Measurements from ENCODE around the gene OSCP1. TPM values are rescaled to one million over a fixed set of nuclear protein-coding genes. Genes with fewer than 3 reads are reported as not detected.

OSCP1 gene
- total RNA-seq, 1 donor from 2014 or later, result 6.2 TPM

DNA sequence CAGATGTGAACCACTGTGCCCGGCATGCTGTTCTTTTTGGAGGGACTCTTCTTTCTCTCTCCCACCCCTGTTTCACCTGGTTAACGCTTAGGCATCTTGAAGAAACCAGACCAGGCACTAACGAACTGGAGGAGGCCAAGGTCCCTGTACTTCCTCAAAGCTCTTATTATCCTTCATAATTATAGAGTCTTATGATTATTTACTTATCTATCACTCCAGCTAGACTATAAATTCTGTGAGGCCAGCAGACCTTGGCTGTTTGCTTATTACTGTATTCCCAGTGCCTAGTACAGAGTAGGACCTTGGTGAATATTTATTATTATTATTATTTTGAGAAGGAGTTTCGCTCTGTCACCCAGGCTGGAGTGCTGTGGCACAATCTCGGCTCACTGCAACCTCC is 26.7 kb upstream of the OSCP1 start:
- no peaks in the 10 kb centered on the region for H3K36me3 Mint-ChIP-seq (ENCODE audit: low read depth)
- TF ChIP-seq, protein P1, sequence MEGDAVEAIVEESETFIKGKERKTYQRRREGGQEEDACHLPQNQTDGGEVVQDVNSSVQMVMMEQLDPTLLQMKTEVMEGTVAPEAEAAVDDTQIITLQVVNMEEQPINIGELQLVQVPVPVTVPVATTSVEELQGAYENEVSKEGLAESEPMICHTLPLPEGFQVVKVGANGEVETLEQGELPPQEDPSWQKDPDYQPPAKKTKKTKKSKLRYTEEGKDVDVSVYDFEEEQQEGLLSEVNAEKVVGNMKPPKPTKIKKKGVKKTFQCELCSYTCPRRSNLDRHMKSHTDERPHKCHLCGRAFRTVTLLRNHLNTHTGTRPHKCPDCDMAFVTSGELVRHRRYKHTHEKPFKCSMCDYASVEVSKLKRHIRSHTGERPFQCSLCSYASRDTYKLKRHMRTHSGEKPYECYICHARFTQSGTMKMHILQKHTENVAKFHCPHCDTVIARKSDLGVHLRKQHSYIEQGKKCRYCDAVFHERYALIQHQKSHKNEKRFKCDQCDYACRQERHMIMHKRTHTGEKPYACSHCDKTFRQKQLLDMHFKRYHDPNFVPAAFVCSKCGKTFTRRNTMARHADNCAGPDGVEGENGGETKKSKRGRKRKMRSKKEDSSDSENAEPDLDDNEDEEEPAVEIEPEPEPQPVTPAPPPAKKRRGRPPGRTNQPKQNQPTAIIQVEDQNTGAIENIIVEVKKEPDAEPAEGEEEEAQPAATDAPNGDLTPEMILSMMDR (IDR thresholded peaks at IDR 0.05), result no peak
- H3K4me1 Mint-ChIP-seq (ENCODE audit: low read depth), result no peaks in the 10 kb centered on the region
- H3K4me3 Mint-ChIP-seq (ENCODE audit: unreplicated experiment), result no peak overlapping the region
- no peaks in the 10 kb centered on the region for H3K9me3 Mint-ChIP-seq (ENCODE audit: low read depth)
- H3K27ac Mint-ChIP-seq (ENCODE audit: unreplicated experiment), result no peak overlapping the region
- peaks cover 17% of the 10 kb centered on the region for H3K27me3 Mint-ChIP-seq (ENCODE audit: low read depth)
- DNase-seq (ENCODE audit: low spot score), result no peak

DNA sequence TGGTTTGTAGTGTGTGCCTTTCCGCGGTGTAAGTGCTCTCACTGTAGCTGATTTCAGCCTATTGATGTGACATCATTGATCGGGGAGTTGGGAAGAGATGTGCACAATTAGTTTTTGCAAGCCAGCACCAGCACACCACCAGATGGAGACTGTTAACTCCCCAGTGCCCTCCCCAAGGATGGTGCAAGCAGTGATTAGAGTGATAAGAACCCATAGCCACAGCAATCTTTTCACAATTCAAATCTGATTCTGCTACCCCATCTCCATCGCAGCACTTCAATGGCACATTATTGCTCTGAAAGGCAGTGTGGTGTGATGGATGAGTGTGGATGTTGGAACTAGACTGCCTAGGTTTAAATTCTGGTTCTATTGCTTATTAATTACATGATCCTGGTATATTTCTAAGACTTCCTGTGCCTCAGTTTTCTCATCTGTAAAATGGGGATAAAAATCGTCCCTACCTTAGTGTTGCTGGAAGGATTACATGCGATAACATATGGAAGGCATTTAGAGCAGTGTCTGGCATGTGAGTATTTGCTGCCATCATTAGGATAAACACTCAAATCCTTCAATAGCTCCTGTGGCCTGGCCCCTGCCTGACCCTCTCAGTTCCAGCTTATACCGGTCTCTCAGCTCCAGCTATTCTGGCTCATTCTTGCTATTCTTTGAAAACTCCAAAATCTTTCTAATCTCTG is 25.8 kb upstream of the OSCP1 start:
- H3K27me3 Mint-ChIP-seq (ENCODE audit: low read depth), result peaks cover 11% of the 10 kb centered on the region
- H3K27ac Mint-ChIP-seq (ENCODE audit: unreplicated experiment), result no peak overlapping the region
- H3K4me3 Mint-ChIP-seq (ENCODE audit: unreplicated experiment), result no peak overlapping the region
- TF ChIP-seq, protein P1 (IDR thresholded peaks at IDR 0.05), result peak; percentile 6
- no peaks in the 10 kb centered on the region for H3K36me3 Mint-ChIP-seq (ENCODE audit: low read depth)
- no peaks in the 10 kb centered on the region for H3K4me1 Mint-ChIP-seq (ENCODE audit: low read depth)
- H3K9me3 Mint-ChIP-seq (ENCODE audit: low read depth), result no peaks in the 10 kb centered on the region
- no peak for DNase-seq (ENCODE audit: low spot score)

DNA sequence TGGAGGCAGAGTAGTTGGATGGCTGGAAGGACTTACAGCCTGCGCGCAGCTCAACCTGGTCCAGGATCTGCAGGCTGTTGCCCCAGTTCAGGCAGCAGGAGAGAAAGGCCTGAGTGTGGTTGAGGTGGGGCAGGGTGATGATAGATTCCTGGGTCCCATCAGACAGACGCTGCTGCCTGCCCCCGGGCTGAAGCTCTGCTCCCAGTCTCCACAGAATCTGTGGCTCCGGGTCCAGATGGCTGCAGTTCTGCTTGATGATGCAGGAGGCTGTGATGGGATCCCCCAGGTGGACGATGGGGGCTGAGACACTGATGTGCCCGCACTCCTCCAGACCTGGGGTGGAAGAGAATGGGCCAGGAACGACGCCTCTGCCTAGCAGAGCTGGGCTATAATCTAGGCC is 25.1 kb upstream of the OSCP1 start:
- Mint-ChIP-seq H3K36me3 (ENCODE audit: low read depth) (no peaks in the 10 kb centered on the region), H3K27me3 (ENCODE audit: low read depth) (peaks cover 11% of the 10 kb centered on the region), H3K4me3 (ENCODE audit: unreplicated experiment) (no peak overlapping the region), H3K4me1 (ENCODE audit: low read depth) (no peaks in the 10 kb centered on the region), H3K27ac (ENCODE audit: unreplicated experiment) (no peak overlapping the region), H3K9me3 (ENCODE audit: low read depth) (no peaks in the 10 kb centered on the region)
- TF ChIP-seq, protein P1 (IDR thresholded peaks at IDR 0.05), result no peak
- DNase-seq (ENCODE audit: low spot score), result peak; percentile 55

DNA sequence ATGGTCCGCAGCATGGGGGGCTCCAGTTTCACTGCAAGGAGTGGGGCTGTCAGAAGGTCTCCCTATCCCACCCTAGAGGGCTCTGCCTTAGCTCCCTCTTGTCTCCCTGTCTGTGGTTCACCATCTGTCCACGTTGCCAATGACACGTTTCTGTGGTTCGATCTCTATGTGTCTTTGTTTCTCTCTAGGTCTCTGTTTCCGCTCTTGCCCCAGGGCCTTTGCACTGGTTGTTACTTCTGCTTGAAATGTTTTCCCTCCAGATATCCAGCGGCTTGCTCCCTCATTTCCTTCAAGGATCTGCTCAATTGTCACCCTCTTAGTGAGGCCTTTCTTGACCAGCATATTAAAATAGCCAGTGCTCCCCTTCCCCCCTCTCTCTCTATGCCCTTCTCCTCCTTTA is 22.4 kb upstream of the OSCP1 start:
- TF ChIP-seq, protein P1 (IDR thresholded peaks at IDR 0.05), result no peak
- no peaks in the 10 kb centered on the region for H3K9me3 Mint-ChIP-seq (ENCODE audit: low read depth)
- no peak overlapping the region for H3K27ac Mint-ChIP-seq (ENCODE audit: unreplicated experiment)
- DNase-seq (ENCODE audit: low spot score), result no peak
- H3K27me3 Mint-ChIP-seq (ENCODE audit: low read depth), result peaks cover 1% of the 10 kb centered on the region
- no peaks in the 10 kb centered on the region for H3K36me3 Mint-ChIP-seq (ENCODE audit: low read depth)
- H3K4me3 Mint-ChIP-seq (ENCODE audit: unreplicated experiment), result no peak overlapping the region
- no peaks in the 10 kb centered on the region for H3K4me1 Mint-ChIP-seq (ENCODE audit: low read depth)

DNA sequence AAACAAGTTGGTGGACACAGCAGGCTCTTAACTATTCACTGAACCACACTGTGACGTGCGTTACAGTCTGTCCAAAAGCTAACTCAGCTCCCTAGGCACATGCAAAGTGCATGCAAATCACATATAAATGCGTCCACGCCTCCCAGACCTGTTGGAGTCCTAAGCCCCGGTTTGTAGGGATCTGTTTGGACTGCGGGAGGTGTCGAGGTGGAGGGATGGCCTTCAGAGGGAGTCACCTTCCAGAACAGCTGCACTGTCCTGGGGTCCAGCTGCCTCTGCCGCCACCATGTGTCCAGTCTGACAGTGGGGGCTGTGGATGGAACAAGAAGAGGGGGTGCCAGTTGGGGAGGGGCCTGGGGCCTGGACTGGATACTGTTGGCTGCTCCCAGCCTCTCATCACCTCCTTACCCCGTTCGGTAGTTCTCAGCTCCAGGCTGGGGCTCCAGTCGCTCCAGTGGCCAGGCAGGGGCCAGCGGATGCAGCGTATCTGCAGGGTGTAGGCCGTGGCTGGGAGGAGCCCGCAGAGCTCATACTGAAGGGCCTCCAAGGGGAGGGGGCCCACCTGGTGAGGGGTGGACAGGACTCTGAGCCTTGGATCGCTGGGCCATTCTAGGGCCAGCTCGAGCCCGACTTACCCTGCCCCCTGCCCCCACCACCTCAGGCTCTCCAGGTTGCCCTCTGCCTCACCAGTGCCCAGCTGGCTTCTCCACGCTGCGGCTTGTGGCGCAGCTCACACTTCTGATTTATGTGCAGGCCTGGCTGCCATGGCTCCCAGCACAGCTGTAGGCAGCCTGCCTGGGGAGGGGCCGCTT is 21.8 kb upstream of the OSCP1 start:
- H3K27ac Mint-ChIP-seq (ENCODE audit: unreplicated experiment), result no peak overlapping the region
- peaks cover 1% of the 10 kb centered on the region for H3K27me3 Mint-ChIP-seq (ENCODE audit: low read depth)
- TF ChIP-seq, protein P1 (IDR thresholded peaks at IDR 0.05), result no peak
- no peaks in the 10 kb centered on the region for H3K36me3 Mint-ChIP-seq (ENCODE audit: low read depth)
- H3K9me3 Mint-ChIP-seq (ENCODE audit: low read depth), result no peaks in the 10 kb centered on the region
- H3K4me1 Mint-ChIP-seq (ENCODE audit: low read depth), result no peaks in the 10 kb centered on the region
- H3K4me3 Mint-ChIP-seq (ENCODE audit: unreplicated experiment), result no peak overlapping the region
- peak; percentile 38 for DNase-seq (ENCODE audit: low spot score)
